Neural cell (in vitro differentiated cells): ENCODE data around the gene MRPL52.

Experiments used
- CTCF ChIP-seq: fragments of 450-650 bp; IDR thresholded peaks from 2 replicates; pipeline ENCODE4 v1.5.1; 2014; ENCODE audit warnings: antibody characterized with exemption, mild to moderate bottlenecking, moderate library complexity; ENCODE audit not compliant: poor library complexity, severe bottlenecking
- EZH2 ChIP-seq: fragments of 200-600, 300-800 bp; shearing (Covaris generic), sonication (generic); IDR thresholded peaks from 2 replicates; pipeline ENCODE4 v1.6.1; 2014; ENCODE audit warnings: antibody characterized with exemption, low read length, borderline replicate concordance, mild to moderate bottlenecking; ENCODE audit not compliant: insufficient read depth, poor library complexity, severe bottlenecking
- MXI1 ChIP-seq: fragments of 450-650 bp; conservative IDR thresholded peaks from 2 replicates; pipeline ENCODE4 v1.6.1; 2014; ENCODE audit warnings: antibody characterized with exemption, mild to moderate bottlenecking; ENCODE audit not compliant: poor library complexity, severe bottlenecking
- POLR2AphosphoS5 ChIP-seq: IDR thresholded peaks from 2 replicates; pipeline ENCODE4 v1.6.1; 2012
- RAD21 ChIP-seq: fragments of 450-650 bp; conservative IDR thresholded peaks from 2 replicates; pipeline ENCODE4 v1.6.1; 2014; ENCODE audit warnings: antibody characterized with exemption, mild to moderate bottlenecking, moderate library complexity
- SMC3 ChIP-seq: fragments of 450-650 bp; conservative IDR thresholded peaks from 2 replicates; pipeline ENCODE4 v1.6.1; 2014; ENCODE audit warnings: antibody characterized with exemption, mild to moderate bottlenecking, moderate library complexity; ENCODE audit not compliant: poor library complexity

DNA sequence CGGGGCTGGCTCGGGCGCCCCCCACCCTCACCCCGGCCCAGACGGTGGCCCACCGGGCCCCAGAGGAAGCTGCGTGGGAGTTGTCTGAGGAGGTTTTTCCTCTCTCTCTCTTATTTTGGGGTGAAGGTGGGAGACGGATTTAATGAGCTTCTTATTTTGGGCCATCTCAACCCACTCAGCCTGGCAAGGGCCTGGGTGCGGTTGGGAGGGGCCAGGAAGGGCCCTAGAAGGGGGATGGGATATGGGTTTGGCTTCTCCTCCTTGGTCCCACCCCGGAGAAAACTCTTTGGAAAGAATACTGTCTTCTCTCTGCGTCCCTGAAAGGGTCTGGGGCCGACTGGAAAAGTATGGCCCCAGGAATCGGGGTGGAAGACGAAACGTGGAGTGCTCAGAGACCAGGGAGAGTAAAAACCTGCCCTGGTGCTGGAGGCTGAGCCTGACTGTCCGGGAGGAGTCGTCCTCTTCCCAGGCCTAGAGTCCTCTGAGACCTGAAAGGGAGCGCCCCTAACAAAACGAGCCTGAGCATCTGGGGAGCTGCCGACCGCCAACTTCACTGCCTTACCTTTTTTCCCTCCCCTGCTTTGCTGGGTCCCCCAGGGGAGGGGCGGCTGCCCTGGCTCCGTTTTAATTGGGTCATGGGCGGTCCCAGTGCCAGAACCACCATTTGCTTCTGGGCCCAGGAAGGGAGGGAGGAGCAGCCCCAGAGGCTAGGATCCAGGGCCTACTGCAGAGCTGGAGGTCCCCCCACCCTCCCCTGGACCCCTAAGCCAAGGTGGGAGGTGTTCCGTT, 8.3 kb downstream of the MRPL52 start:
- TF ChIP-seq MXI1, result no peak
- TF ChIP-seq CTCF, result no peak
- no peak for TF ChIP-seq POLR2AphosphoS5
- TF ChIP-seq RAD21, result no peak
- TF ChIP-seq SMC3, result no peak
- no peak for TF ChIP-seq EZH2
